ENCODE measurements around the gene GPR18.

GRCh38 chr13:99205621-99206220 lies 52.5 kb downstream of the GPR18 start:
- TF ChIP-seq CTCF (IDR thresholded peaks at IDR 0.05; ENCODE audit: insufficient read depth, low read length, poor library complexity, severe bottlenecking): no peak
- no peak for TF ChIP-seq EZH2phosphoT487 (conservative IDR thresholded peaks at IDR 0.05; ENCODE audit: low read length)
